MM.1S (cell line): ENCODE results near the gene SNTB2.

Source experiments
- CTCF ChIP-seq: fragments of 300-600 bp; sonication (generic); IDR thresholded peaks from 2 replicates; pipeline ENCODE4 v1.5.1; 2016; ENCODE audit warnings: antibody characterized with exemption, low read length, mixed read lengths
- EZH2 ChIP-seq: fragments of 300-600 bp; sonication (generic); optimal IDR thresholded peaks from 2 replicates; pipeline ENCODE3; 2017; ENCODE audit warnings: low read depth, mild to moderate bottlenecking, antibody characterized with exemption, low read length, mixed read lengths

- TF ChIP-seq CTCF (no peak), EZH2 (no peak)
These were observed 90.4 kb downstream of the SNTB2 start for GRCh38 chr16:69277413-69277812.
